ENCODE measurements around the gene DNAH7.

- TF ChIP-seq CTCF (conservative IDR thresholded peaks at IDR 0.05 in 1 of 2, IDR thresholded peaks at IDR 0.05 in 1 of 2; ENCODE audit: low read depth in 1 of 2, low read length in 2 of 2), result no peak
- no peak for TF ChIP-seq EZH2 (IDR thresholded peaks at IDR 0.05; ENCODE audit: low read length, missing control alignments)
Measured at GRCh38 chr2:195758846-195759245, 309.8 kb downstream of the DNAH7 start.

All from fibroblast of lung (primary cell).